RWPE2 (cell line): Measurements from ENCODE around the gene LRRK1.

ENCODE experiments used
- ATAC-seq: fragments of 200-7000 bp; cut with Tn5 transposase; 3 replicates; pipeline ENCODE4 v1.9.1; 2021; ENCODE audit warnings: low read depth
- DNase-seq: peaks from one replicate; pipeline ENCODE4 v3.0.0-alpha.2; 2020; ENCODE audit warnings: low spot score
- H3K27ac ChIP-seq: fragments of 450-650 bp; 2 replicates; pipeline ENCODE4 v1.5.1; 2017; ENCODE audit warnings: mild to moderate bottlenecking; ENCODE audit not compliant: poor library complexity, severe bottlenecking
- H3K27me3 ChIP-seq: fragments of 250-450 bp; sonication (Bioruptor Pico); 2 replicates; pipeline ENCODE4 v1.5.1; 2021; ENCODE audit warnings: mild to moderate bottlenecking, moderate library complexity; ENCODE audit not compliant: insufficient read depth, poor library complexity, severe bottlenecking
- H3K36me3 ChIP-seq: fragments of 250-450 bp; sonication (Bioruptor Pico); 2 replicates; pipeline ENCODE4 v1.5.1; 2020; ENCODE audit warnings: low read depth, mild to moderate bottlenecking, moderate library complexity
- H3K4me1 ChIP-seq: fragments of 250-450 bp; sonication (Bioruptor Pico); 2 replicates; pipeline ENCODE4 v1.5.1; 2021; ENCODE audit warnings: mild to moderate bottlenecking, moderate library complexity; ENCODE audit not compliant: insufficient read depth, poor library complexity, severe bottlenecking
- H3K4me3 ChIP-seq: fragments of 250-450 bp; sonication (Bioruptor Pico); 2 replicates; pipeline ENCODE4 v1.5.1; 2021; ENCODE audit warnings: mild to moderate bottlenecking, moderate library complexity; ENCODE audit not compliant: severe bottlenecking
- H3K9me3 ChIP-seq: fragments of 250-450 bp; sonication (Bioruptor Pico); 2 replicates; pipeline ENCODE4 v1.5.1; 2021; ENCODE audit warnings: mild to moderate bottlenecking, moderate library complexity; ENCODE audit not compliant: severe bottlenecking
- CTCF ChIP-seq: fragments of 450-650 bp; IDR thresholded peaks from one replicate; pipeline ENCODE4 v1.5.1; 2017; ENCODE audit warnings: mild to moderate bottlenecking, moderate library complexity; ENCODE audit not compliant: poor library complexity, severe bottlenecking

LRRK1 gene

DNA sequence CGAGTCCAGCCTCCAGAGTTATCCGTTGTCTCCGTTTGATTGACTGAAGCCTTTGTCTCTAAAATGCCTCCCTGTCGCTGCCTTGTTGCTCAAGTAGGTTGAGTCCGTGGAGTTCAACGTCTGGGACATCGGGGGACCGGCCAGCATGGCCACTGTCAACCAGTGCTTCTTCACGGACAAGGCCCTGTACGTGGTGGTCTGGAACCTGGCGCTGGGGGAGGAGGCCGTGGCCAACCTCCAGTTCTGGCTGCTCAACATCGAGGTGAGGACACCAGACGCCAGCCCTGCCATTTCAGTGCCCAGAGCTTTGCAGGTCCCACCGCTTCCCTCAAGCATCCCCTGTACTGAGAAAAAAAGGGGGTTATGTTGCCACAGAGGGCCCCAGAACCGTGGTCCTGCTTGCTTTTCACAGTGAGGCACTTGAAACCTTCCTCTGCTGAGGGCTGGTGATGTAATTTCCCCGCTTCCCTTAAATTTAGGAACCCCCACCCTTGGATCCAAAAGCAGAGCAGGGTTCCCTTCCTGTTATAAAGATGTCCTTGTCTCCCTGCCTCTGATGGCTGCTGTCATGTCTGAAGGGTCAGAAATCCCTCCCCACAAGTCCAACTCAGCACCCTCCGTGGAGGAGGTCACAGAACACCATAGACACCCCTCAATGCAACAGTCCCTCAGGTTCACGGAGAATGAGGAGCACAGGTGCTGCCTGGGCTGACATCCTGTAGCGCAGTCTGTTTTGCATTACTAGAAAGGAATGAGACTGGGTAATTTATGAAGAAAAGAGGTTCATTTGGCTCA lies 105.7 kb downstream of the LRRK1 start:
- peak; percentile 67 for DNase-seq
- no peaks in the 10 kb centered on the region for H3K4me1 ChIP-seq
- TF ChIP-seq CTCF, result no peak
- no peak for ATAC-seq
- H3K9me3 ChIP-seq, result no peaks in the 10 kb centered on the region
- H3K36me3 ChIP-seq, result 0 out of 2 replicates have a peak, but pooled peaks cover 6% of the 10 kb centered on the region
- no peak overlapping the region for H3K27ac ChIP-seq
- H3K4me3 ChIP-seq, result no peak overlapping the region
- no peaks in the 10 kb centered on the region for H3K27me3 ChIP-seq

DNA sequence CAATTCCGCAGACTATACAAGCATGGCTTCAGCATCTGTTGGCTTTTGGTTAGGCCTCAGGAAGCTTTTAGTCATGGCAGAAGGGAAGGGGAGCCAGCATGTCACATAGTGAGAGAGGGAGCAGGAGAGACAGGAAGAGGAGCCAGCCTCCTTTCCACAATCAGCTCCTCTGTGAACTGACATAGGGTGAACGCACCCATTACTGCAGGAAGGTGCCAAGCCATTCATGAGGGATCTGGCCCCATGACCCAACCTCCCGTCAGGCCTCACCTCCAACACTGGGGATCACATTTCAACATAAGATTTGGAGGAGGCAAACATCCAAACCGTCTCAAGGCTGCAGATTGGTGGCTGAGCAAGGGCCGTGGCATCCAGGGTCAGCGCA lies 106.3 kb downstream of the LRRK1 start:
- Histone ChIP-seq H3K27ac (no peak overlapping the region), H3K36me3 (0 out of 2 replicates have a peak, but pooled peaks cover 6% of the 10 kb centered on the region), H3K9me3 (no peaks in the 10 kb centered on the region), H3K27me3 (no peaks in the 10 kb centered on the region), H3K4me1 (no peaks in the 10 kb centered on the region), H3K4me3 (no peak overlapping the region)
- ATAC-seq, result no peak
- no peak for TF ChIP-seq CTCF
- DNase-seq, result no peak

DNA sequence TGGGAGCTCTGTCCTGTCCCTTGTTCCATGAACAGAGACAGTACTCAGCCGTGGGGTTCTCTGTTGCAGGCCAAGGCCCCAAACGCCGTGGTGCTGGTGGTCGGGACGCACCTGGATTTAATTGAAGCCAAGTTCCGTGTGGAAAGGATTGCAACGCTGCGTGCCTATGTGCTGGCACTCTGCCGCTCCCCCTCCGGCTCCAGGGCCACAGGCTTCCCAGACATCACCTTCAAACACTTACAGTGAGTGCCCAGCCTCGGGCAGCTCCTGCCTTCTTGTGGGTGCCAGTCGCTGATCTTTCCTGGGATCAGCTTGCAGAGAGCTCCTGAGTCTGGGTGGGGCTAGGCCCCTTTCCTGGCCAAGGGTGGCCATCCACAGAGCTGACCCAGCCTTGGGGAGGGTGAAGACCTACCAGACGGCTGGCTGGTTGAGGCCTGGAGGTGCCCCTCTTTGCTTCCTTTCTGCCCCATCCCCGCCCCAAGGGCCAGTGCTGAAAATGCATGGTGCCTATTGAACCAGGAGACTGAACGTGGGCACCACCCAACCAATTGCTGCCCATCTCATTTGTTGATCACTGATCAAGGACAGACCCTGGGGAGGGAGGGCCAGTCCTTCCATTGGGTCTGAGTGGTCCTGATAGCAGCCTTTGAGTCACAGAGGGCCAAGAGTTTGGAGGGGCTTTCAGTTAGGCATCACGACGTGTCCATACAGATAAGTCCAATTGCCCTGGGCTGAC lies 106.9 kb downstream of the LRRK1 start:
- ATAC-seq, result no peak; the same call in 2 of the 3 replicates
- no peak for TF ChIP-seq CTCF
- H3K27ac ChIP-seq, result no peak overlapping the region
- 0 out of 2 replicates have a peak, but pooled peaks cover 6% of the 10 kb centered on the region for H3K36me3 ChIP-seq
- H3K4me1 ChIP-seq, result no peaks in the 10 kb centered on the region
- no peaks in the 10 kb centered on the region for H3K27me3 ChIP-seq
- no peaks in the 10 kb centered on the region for H3K9me3 ChIP-seq
- peak; percentile 68 for DNase-seq
- H3K4me3 ChIP-seq, result no peak overlapping the region

- no peaks in the 10 kb centered on the region for H3K9me3 ChIP-seq
- no peak for ATAC-seq
- H3K36me3 ChIP-seq, result 0 out of 2 replicates have a peak, but pooled peaks cover 6% of the 10 kb centered on the region
- no peak overlapping the region for H3K27ac ChIP-seq
- no peaks in the 10 kb centered on the region for H3K27me3 ChIP-seq
- no peak for TF ChIP-seq CTCF
- no peaks in the 10 kb centered on the region for H3K4me1 ChIP-seq
- no peak overlapping the region for H3K4me3 ChIP-seq
- DNase-seq, result peak; percentile 51
These were observed 107.6 kb downstream of the LRRK1 start for GRCh38 chr15:101026656-101027272.
